ENCODE data around the gene SH3RF1. TPM values are rescaled to one million over a fixed set of nuclear protein-coding genes. Genes with fewer than 3 reads are reported as not detected.

The SH3RF1 gene
- total and polyA plus RNA-seq, 2 of the 8 experiments (the other 6 are each of a cell fraction or from before 2014, with no cell fraction given), result 6.9 to 15.1 TPM

- no peak overlapping the region for H3K56ac ChIP-seq (replicated peaks; ENCODE audit: insufficient read length, low read depth, low read length)
- no peak overlapping the region for H2BK12ac ChIP-seq (ENCODE audit: low read depth, low read length)
- no peak overlapping the region for H4K91ac ChIP-seq (replicated peaks; ENCODE audit: insufficient read length, low read length)
- H3K4me3 ChIP-seq (ENCODE audit: extremely low read depth in 1 of 4, insufficient read depth in 2 of 4, low read depth in 3 of 4, low read length in 4 of 4), result no peak overlapping the region
- WGBS, 2 experiments (ENCODE audit: extremely low coverage in 1 of 2, insufficient coverage in 1 of 2, insufficient read length in 1 of 2, insufficient replicate concordance in 2 of 2, low coverage in 1 of 2, low lambda C conversion rate in 2 of 2, missing lambda C conversion rate in 1 of 2), result 87% methylated on average over 7 of the region's 7 CpGs; no CpG with 5 or more reads in 1 of the 2 experiments
- FAIRE-seq (no peak), DNase-seq (ENCODE audit: low read depth in 1 of 2, low spot score in 2 of 2) (no peak)
- no peak overlapping the region for H2AK5ac ChIP-seq (ENCODE audit: low read depth, low read length)
- H3K23me2 ChIP-seq (ENCODE audit: low read depth, low read length), result no peaks in the 10 kb centered on the region
- ChIA-PET POLR2A (ENCODE audit: partially characterized antibody) (interaction anchor here (0.7 to 2.3 kb wide), 3 partner anchors 11 to 153 kb away, joined by 3 to 5 read pairs (median 4); no protein-coding TSS in a partner anchor), CTCF (ENCODE audit: partially characterized antibody) (interaction anchor here (0.7 to 1.7 kb wide), 4 partner anchors 46 to 131 kb away, joined by 3 to 4 read pairs (median 3); partner anchors contain the start of gene CBR4)
- no peak overlapping the region for H4K8ac ChIP-seq (ENCODE audit: extremely low read depth, insufficient read depth, low read length)
- H3K79me2 ChIP-seq (ENCODE audit: control insufficient read depth in 1 of 2, insufficient read depth in 2 of 2, low read length in 2 of 2), result no peaks in the 10 kb centered on the region
- no peak overlapping the region for H3K4me2 ChIP-seq (ENCODE audit: insufficient read depth in 1 of 2, low read depth in 2 of 2, low read length in 2 of 2)
- H3K4me1 ChIP-seq (replicated peaks in 1 of 4; ENCODE audit: control insufficient read depth in 3 of 4, insufficient read depth in 4 of 4, low read length in 3 of 4), result peaks cover 0 to 9% (median 2%) of the 10 kb centered on the region in 4 experiments; a peak in 3 of 7 replicates
- no peak overlapping the region for H3K4ac ChIP-seq (replicated peaks; ENCODE audit: insufficient read length, low read depth, low read length)
- H2BK5ac ChIP-seq (ENCODE audit: low read depth, low read length), result no peak overlapping the region
- H4K20me1 ChIP-seq (replicated peaks in 1 of 2; ENCODE audit: control insufficient read depth in 1 of 2, insufficient read depth in 2 of 2, low read length in 2 of 2), result no peaks in the 10 kb centered on the region
- H4K5ac ChIP-seq (ENCODE audit: insufficient read length, low read depth, low read length), result no peak overlapping the region
- H2BK15ac ChIP-seq (ENCODE audit: low read length), result no peak overlapping the region
- no peak overlapping the region for H3K27ac ChIP-seq (ENCODE audit: low read depth, low read length)
- no peak overlapping the region for H3K14ac ChIP-seq (ENCODE audit: insufficient read length)
- no peaks in the 10 kb centered on the region for H3K79me1 ChIP-seq (ENCODE audit: low read depth, low read length)
- H3K36me3 ChIP-seq (ENCODE audit: control insufficient read depth in 2 of 4, insufficient read depth in 4 of 4, low read length in 3 of 4), result no peaks in the 10 kb centered on the region
- H3K18ac ChIP-seq (ENCODE audit: extremely low read depth, low read length), result no peak overlapping the region
- no peak overlapping the region for H2AFZ ChIP-seq (ENCODE audit: low read length)
- H2BK20ac ChIP-seq (ENCODE audit: low read length), result no peak overlapping the region
- no peak overlapping the region for H3K23ac ChIP-seq (ENCODE audit: insufficient read length)
- TF ChIP-seq CBX5 (IDR thresholded peaks at IDR 0.05; ENCODE audit: low read depth, low read length) (no peak), JUND (IDR thresholded peaks at IDR 0.05; ENCODE audit: low read length) (no peak), ATF2 (IDR thresholded peaks at IDR 0.05; ENCODE audit: low read length) (no peak), MAX (IDR thresholded peaks at IDR 0.05) (0 out of 2 replicates have a peak, but pooled peaks have one; percentile 15), E2F6 (IDR thresholded peaks at IDR 0.05) (peak; percentile 79), CEBPB (IDR thresholded peaks at IDR 0.05; ENCODE audit: low read depth, low read length) (no peak), RBBP5 (IDR thresholded peaks at IDR 0.05; ENCODE audit: borderline replicate concordance, low read depth, low read length) (no peak)
- H3K9me3 ChIP-seq (ENCODE audit: insufficient read depth in 2 of 2, low read depth in 1 of 2, low read length in 1 of 2), result no peaks in the 10 kb centered on the region
- H3K27me3 ChIP-seq (replicated peaks in 1 of 4; ENCODE audit: control insufficient read depth in 3 of 4, extremely low read depth in 1 of 4, insufficient read depth in 3 of 4, low read length in 3 of 4), result no peaks in the 10 kb centered on the region
- H3K9ac ChIP-seq (replicated peaks in 1 of 4; ENCODE audit: extremely low read depth in 1 of 4, low read depth in 3 of 4, low read length in 3 of 4), result no peak overlapping the region
- no peak overlapping the region for H2BK120ac ChIP-seq (replicated peaks; ENCODE audit: low read depth, low read length)
These were observed 196.6 kb downstream of the SH3RF1 start for GRCh38 chr4:169074117-169074516.
